NCI-H2196 (cell line): Measurements from ENCODE around the gene KRT84.

Experiments
- DNase-seq: peaks from one replicate; lab custom pipeline; 2025; ENCODE audit not compliant: unreplicated experiment; lab: John Stamatoyannopoulos, UW

Gene KRT84

DNA sequence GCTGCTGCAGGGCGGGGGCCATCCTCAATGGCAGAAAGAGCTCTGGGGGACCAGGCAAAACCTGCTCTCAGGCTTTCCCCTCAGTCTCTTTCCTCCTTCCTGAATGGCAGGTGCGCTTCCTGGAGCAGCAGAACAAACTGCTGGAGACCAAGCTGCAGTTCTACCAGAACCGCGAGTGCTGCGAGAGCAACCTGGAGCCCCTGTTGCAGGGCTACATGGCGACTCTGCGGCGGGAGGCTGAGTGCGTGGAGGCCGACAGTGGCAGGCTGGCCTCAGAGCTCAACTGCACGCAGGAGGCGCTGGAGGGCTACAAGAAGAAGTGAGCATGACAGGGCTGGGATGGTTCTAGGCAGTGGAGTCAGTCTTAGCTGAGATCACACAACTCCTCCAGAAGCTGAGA, 41.3 kb downstream of the KRT84 start:
- DNase-seq = no peak

DNA sequence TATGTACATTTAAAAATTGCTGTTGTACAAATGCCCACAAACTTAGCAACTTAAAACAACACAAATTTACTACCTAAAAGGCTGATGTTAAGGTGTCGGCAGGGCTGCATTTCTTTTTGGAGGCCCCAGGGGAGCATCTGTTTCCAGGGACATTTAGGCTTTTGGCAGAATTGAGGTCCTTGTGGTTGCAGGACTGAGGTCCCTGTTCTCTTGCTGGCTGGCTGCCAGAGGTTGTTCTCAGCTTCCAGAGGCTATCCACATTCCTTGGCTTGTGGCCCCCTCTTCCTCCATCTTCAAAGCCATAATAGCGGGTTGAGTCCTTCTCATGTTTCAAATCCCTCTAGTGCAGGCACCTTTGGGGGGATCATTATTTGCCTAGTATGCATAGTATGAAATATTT, 41.9 kb downstream of the KRT84 start:
- DNase-seq = no peak

DNA sequence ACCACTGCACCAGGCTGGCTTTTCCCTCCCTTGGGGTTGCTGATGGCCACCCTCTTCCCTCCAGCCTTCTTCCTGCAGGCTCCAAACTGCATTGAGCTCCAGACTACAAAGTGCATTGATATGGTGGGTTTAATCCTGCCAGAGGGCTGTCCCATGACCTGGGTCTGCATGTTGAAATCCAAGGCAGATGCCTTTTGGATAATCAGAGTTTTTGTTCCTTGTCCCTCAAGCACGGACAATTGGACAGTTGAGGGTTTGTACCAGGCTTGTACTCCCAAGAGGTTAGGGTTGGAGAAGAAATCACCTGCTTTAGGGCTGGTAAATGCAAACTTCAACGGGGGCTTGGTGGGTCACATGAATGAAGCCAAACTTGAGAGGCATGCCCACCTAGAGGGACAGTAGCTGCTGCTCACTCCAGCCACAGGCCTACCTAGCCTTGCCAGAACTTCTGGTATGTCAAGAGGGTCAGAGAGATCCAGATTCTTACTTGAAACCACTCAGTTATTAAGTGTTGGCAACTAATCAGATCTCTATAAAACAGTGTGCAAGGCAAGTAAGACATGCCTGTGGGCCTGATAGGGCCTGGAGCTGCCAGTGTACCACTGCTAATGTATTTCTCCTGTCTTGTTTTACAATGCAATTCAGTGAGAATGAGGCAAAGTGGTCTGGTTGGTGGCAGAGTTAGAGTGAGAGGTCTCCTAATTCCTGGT, 42.5 kb downstream of the KRT84 start:
- peak; percentile 20 for DNase-seq

DNA sequence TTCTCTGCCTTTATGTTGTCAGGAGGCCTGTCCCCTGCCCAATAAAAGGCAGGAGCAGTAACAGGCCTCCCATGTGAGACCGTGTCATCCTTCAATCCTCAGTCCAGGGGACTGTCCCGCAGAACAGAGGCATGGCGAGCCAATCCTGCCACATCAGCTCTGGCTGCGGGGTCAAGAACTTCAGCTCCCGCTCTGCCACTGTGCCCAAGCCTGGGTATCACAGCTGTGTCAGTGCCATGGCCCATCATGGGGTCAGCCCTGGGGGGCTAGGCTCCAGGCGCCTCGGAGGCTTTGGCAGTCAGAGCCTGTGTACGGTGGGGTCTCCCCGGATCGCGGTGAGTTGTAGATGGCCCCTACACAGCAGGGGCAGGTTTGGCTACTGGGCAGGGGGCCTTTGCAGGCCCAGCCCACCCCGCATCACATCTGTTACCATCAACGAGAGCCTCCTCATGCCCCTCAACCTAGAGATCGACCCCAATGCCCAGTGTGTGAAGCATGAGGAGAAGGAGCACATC, 44.3 kb downstream of the KRT84 start:
- no peak for DNase-seq

DNA sequence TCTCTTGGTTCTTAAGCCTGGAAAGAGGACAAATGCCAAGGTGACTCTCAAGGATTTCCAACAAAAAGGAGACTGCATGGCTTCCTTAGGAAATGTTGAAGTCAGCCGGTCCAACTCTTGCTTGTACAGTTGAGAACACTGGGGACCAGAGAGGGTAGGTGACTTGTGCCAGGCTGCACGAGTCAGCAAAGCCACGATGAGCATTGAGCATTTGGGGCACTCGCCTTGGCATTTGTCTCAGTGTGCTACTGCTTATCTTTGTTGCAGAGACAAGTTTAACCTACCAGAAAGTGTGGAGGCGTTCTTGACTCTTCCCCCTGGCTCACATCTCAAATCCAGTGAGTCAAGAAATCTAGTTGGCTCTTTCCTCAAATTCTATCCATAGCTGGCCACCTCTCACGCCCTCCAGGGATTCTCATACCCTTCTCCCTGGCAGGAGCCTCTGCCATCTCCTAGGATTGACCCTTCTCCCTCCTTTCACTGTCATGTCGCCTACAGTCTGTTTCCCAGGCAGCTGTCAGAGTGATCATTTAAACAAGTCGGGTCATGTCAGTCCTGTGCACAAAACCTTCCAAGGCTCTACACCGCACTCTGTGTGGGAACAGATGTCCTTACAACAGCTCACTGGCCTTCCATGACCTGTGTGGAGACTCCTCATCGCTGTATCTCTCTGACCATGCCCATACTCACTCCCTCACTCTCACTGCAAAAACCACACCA, 47.1 kb downstream of the KRT84 start:
- no peak for DNase-seq

DNA sequence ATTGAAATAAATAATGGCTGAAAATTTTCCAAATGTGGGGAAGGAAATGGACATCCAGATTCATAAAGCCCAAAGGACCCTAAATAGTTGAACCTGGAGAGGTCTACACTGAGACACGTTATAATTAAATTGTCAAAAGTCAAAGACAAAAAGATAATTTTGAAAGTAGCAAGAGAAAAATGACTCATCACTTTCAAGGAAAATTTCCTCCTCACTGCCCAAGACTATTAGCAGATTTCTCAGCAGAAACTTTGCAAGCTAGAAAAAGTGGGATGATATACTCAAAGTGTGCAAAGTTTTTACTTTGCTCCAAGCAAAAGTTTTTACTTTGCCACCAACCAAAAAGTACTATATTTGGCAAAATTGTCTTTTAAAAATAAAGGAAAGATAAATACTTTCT, 48.4 kb downstream of the KRT84 start:
- no peak for DNase-seq

DNA sequence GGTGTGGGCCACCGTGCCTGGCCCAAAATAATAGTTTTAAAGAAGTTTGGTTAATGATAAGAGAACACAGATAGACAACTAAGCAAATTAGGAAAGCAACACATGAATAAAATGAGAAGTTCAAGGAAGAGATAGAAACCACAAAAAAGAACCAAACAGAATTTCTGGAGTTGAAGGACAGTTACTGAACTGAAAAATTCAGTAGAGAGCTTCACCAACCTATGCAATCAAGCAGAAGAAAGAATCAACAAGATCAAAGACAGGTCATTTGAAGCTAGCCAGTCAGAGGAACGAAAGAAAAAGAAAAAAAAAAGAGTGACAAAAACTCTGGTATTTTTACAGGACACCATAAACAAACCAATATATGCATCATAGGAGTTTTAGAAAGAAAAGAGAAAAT, 48.8 kb downstream of the KRT84 start:
- no peak for DNase-seq

DNA sequence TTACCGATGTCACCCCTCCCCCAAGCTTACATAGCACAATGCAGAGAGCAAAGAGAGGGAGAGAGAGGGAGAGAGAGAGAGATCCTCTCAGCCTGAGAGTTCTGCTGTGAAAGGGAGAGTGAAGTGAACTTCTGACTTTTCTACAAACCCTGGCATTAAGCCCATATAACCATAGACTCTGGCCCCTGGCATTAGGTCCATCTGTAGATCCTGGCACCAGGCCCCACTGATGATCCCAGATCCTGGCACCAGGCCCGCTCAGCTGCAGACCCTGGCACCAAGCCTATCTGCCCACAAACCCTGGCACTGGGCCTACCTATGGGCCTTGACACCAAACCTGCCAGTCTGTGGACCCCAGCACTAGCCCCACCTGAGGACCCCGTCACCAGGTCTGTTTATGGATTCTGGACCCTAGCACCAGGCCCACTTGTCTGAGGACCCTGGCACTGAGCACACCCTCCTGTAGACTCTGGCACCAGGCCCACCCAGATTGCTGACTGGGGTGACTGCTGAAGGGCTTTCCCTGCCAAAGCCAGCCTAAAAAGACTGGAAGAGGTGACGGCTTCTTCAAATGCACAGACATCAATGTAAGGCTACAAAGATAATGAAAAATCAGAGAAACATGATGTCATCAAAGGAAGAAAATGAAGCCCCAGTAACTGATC, 49.7 kb downstream of the KRT84 start:
- DNase-seq = peak; percentile 93

DNA sequence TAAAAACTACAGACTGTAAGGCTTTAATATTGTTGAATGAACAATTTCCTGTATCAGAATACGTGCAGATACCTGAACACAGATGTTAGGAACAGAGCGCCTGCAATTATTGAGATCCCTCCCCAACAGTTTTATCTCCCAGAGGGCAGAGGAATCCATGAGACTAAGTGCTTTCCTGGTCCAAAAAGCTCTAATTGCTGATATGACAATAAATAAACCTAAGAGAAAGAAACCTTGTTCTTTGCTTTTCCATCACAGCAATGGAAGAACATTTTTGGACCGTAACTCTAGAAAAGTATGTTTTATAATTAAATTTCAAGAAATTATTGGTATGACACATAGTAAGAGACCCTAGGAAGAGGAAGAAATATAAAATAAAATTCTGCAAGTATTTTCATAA, 51.3 kb downstream of the KRT84 start:
- DNase-seq = no peak

DNA sequence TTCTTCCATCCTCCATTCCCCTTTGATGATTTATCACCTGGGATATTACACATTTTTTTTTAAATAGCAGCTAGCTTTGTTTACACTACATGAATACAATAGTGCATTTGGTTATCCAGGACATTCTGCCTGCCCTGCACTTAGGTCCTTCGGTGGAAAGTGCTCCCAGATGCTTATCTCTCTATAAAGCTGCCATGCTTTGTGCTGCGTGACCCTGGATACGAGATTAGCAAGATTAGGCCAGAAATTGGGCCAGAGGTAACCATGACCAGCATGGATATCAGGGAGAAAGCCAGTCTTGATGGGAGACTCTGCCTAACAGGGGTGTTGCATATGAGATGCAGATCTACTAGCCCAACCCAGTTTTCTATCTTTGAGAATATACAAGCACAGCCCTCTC, 52.1 kb downstream of the KRT84 start:
- no peak for DNase-seq

DNA sequence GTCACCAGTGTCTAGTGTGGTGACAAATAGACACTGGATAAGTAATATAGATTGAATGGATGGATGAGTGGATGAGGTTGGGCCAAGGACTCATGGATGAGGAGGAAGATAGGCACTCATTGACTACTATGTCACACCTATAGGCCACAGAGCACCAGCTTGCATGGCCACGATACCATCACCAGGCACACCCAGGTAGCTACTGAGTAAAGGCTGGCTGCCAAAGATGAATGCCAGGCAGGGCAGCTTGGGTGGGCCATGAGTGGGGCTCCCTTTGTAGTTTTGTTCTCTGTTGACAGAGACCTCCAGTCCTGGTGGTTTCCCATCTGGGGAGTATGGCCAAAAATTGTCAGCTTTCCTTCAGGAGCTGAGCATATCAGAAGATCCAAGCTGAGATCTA, 53.1 kb downstream of the KRT84 start:
- no peak for DNase-seq

DNA sequence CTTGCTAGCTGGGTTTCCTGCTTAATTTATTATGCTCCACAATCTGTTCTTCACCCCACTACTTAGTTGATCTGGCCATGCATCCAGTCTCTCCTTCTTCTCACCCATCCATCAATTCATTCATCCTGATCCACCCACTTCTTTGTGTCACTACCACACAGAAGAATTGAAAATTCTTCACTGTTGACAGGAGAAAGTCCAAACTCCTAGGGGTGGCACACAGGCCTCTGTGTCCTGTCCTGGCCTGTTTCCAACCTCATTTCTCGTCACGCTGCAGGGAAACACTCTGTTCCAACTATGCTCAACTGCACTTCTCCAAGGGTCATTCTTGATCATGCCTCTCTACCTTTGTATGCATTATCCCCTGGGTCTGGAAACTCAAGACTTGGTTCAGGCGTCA, 53.6 kb downstream of the KRT84 start:
- DNase-seq = no peak

DNA sequence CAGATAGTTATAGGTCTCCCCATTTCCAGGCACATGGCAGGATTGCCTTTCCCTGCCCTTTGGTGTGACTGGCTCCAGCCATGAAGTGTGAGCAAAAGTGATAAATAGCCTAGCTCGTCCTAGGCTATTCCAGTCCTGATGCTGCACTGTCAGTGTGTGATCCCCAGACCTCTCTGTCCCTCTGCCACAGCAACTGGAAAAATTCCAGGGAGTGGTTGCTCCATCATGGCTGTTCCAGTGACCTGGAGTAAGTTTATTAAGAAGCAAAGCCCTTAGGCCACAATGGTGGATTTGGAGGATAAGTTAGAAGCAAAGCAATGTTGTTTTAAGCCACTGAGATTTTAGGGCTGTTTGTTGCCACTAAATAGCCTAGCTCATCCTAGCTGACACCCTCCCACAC, 54.4 kb downstream of the KRT84 start:
- DNase-seq = no peak

DNA sequence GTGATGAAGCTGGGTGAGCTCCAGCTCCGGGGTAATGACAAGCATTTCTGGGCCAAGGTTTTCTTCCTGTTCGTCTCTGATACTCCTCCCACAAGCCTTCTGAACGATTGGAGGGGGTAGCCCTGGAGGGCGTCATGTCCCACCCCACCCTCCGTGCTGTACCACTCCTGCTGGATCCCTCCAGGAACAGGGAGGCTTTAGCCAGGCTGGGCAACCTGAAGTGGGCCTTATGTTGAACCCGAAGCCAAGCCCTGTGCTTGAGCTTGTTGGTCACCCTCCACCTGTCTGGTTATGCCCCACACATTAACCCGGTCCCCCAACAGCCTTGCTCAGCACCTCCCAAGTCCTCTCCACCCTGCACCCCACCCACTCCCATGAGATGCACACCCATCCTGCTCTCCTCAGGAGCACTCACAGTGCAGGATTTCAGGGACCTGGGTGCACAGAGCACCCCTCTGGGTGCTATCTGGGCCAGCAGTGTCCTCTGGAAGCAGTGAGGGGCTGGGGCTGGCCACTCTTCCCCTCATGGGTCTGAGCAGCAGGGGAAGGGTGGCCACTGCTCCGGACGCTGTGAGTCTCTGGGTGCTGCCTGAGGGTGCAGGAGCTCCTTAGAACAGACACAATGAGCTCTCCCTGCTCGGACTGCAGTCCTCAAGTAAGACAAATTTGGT, 57.5 kb downstream of the KRT84 start:
- DNase-seq = no peak
